AG04449 (cell line): ENCODE results near the gene DUS3L.

ENCODE experiments used
- CTCF ChIA-PET: fragments of 350-600 bp; formaldehyde crosslinking; extraction: SDS; loops from one replicate; lab custom pipeline; 2021; ENCODE audit warnings: antibody characterized with exemption; lab: Yijun Ruan, JAX
- POLR2A ChIA-PET: fragments of 400-600, 350-600 bp; formaldehyde crosslinking; extraction: SDS; loops from one replicate; lab custom pipeline; 2020; ENCODE audit warnings: antibody characterized with exemption, inconsistent platforms; lab: Yijun Ruan, JAX
- DNase-seq: peaks from one replicate; pipeline ENCODE4 v3.0.0-alpha.2; 2010; ENCODE audit warnings: low read depth, low spot score
- H3K4me3 ChIP-seq: 2 replicates; pipeline ENCODE4 v1.5.1; 2011; ENCODE audit warnings: low read depth, mild to moderate bottlenecking, control low read depth, low read length
- CTCF ChIP-seq: IDR thresholded peaks from one replicate; pipeline ENCODE4 v1.5.1; 2011; ENCODE audit warnings: mild to moderate bottlenecking, moderate library complexity, low read length, control low read depth, inconsistent platforms; ENCODE audit not compliant: insufficient read depth; ENCODE audit errors: missing control alignments

Gene DUS3L

GRCh38 chr19:5803752-5804515 lies 13.0 kb upstream of the DUS3L start:
- ChIA-PET CTCF (interaction anchor here (0.6 to 2.7 kb wide), 73 partner anchors 10 to 415 kb away, joined by 3 to 100 read pairs (median 5); partner anchors contain the start of genes CATSPERD, DUS3L, FUT3 and FUT5), POLR2A (interaction anchor here (0.6 to 1.2 kb wide), 3 partner anchors 25 to 99 kb away, joined by 3 to 10 read pairs (median 4); partner anchors contain the start of gene NDUFA11)
- DNase-seq: peak; percentile 10
- TF ChIP-seq CTCF: peak; percentile 100
- H3K4me3 ChIP-seq: peak overlapping the region; percentile 49

GRCh38 chr19:5803441-5803751 lies 12.4 kb upstream of the DUS3L start:
- POLR2A ChIA-PET: interaction anchor here (0.6 to 1.2 kb wide), 3 partner anchors 25 to 100 kb away, joined by 3 to 10 read pairs (median 4); partner anchors contain the start of gene NDUFA11

GRCh38 chr19:5801796-5802619 lies 11.0 kb upstream of the DUS3L start:
- CTCF ChIA-PET: interaction anchor here (1.0 to 2.7 kb wide), 4 partner anchors 8 to 91 kb away, joined by 3 to 100 read pairs (median 6); partner anchors contain the start of gene DUS3L
- no peak for TF ChIP-seq CTCF
- H3K4me3 ChIP-seq: no peak overlapping the region
- no peak for DNase-seq
- POLR2A ChIA-PET: interaction anchor here (0.6 kb wide), 1 partner anchor 118 kb away, joined by 3 read pairs; no protein-coding TSS in a partner anchor

More at GRCh38 chr19:5803441-5803751, 12.4 kb upstream of the DUS3L start:
- no peak for TF ChIP-seq CTCF
- CTCF ChIA-PET: interaction anchor here (0.6 to 2.7 kb wide), 57 partner anchors 9 to 415 kb away, joined by 3 to 100 read pairs (median 7); partner anchors contain the start of genes CATSPERD, DUS3L, FUT3 and FUT5
- no peak for DNase-seq
- peak overlapping the region; percentile 49 for H3K4me3 ChIP-seq

- POLR2A ChIA-PET: no interaction called here
Measured at GRCh38 chr19:5800361-5801270, 9.7 kb upstream of the DUS3L start.

More at GRCh38 chr19:5800361-5801270, 9.7 kb upstream of the DUS3L start:
- no peak for TF ChIP-seq CTCF
- CTCF ChIA-PET: interaction anchor here (1.6 kb wide), 1 partner anchor 10 kb away, joined by 4 read pairs; the partner anchor contains the start of gene DUS3L
- no peak for DNase-seq
- no peak overlapping the region for H3K4me3 ChIP-seq
